ENCODE results near the gene C19orf25. TPM values are rescaled to one million over a fixed set of nuclear protein-coding genes. Genes with fewer than 3 reads are reported as not detected.

Gene C19orf25
- total RNA-seq, 1 experiment from 2014 or later: 72.5 TPM

DNA sequence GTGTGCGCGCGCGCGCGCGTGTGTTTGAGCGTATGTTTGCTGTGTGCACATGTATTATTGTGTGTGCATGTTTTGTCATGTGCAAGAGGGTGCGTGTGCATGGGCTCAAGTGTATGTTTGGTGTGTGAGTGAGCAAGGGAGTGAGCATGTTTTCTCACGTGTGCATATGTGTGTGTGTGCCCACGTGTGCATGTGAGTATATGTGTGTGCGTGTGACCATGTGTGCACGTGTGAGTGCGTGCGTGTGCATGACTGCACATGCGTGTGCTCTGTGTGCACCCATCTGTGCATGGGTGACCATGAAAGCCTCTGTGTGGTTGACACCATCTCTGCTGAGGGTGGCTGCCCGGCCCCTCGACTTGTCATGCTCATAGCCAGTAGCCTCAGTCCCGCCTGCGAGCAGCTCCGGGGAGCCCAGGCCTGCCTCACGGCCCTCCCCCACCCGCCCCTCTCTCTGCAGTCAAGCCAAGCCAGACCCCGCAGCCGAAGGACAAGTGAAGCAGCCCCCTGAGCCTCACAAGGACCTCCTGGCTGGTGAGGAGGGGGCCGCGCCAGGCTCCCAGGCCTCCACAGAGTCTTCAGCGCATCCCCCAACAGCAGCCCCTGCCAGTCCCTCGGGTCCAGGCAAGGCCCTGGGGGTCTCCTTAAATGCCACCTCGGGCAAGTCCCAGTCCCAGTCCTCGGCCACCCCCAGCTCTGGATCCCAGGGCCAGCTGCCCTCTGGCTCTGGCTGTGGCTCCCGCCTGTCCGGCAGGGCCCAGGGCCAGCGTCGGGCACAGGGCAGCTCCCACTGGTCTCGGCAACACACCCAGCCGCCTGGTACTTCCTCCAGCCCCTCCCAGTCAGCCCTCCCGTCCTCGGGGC lies 17.9 kb upstream of the C19orf25 start:
- no peak for DNase-seq (ENCODE audit: low read depth)

DNA sequence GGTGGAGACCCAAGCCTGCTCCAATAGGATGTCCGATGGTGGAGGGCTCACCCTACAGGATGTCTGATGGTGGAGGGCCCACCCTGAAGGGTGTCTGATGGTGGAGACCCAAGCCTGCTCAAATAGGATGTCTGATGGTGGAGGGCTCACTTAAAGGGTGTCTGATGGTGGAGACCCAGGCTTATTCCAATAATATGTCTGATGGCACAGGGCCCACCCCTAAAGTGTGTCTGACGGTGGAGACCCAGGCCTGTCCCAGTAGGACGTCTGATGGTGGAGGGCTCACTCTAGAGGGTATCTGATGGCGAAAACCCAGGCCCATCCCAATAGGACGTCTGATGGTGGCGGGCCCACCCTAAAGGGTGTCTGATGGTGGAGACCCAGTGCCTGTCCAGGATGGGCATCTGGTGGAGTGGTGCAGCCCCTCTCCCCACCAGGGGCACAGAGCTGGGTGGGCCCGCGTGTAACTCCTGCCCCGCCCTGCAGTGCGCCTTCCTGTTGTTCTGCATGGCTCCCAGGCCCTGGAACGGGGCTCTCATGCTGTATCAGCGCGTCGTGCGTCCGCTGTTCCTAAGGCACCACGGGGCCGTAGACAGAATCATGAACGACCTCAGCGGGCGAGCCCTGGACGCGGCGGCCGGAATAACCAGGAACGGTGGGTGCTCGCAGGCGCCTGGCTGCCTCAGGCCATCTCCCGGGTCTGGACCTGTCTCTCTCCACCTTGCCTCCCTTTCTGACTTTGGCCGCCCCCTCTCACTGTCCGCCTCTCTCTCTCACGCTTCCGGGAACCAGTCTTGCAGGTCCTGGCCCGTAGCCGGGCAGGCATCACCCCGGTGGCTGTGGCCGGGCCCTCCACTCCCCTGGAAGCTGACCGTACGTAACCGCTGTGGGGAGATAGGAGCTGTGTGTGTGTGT lies 17.0 kb upstream of the C19orf25 start:
- DNase-seq (ENCODE audit: low read depth): no peak

DNA sequence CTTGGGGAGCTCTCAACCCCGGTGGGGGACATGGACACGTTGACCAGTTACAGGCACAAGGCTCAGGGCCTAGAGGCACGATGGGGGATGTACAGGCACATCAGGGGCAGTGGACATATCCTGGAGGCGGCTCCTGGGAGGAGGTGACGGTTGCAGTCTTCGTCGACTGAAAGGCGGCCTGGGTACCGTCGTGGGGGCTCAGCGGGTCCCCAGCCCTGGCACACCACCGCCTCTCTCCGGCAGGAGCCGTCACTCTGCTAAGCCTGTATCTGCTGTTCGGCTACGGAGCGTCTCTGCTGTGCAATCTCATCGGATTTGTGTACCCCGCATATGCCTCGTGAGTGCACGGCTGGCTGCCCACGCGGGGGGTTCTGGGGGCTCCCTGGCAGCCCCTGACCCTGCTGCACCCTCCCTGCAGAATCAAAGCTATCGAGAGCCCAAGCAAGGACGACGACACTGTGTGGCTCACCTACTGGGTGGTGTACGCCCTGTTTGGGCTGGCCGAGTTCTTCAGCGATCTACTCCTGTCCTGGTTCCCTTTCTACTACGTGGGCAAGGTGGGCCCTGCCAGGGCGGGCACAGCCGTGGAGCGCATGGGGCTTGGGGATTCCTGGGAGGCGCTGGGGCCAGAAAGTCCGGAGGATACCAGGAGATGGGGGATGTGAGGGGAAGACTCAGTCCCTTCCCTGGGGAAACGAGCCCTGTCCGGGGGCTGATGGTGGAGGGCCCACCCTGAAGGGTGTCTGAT lies 16.2 kb upstream of the C19orf25 start:
- DNase-seq (ENCODE audit: low read depth): no peak

DNA sequence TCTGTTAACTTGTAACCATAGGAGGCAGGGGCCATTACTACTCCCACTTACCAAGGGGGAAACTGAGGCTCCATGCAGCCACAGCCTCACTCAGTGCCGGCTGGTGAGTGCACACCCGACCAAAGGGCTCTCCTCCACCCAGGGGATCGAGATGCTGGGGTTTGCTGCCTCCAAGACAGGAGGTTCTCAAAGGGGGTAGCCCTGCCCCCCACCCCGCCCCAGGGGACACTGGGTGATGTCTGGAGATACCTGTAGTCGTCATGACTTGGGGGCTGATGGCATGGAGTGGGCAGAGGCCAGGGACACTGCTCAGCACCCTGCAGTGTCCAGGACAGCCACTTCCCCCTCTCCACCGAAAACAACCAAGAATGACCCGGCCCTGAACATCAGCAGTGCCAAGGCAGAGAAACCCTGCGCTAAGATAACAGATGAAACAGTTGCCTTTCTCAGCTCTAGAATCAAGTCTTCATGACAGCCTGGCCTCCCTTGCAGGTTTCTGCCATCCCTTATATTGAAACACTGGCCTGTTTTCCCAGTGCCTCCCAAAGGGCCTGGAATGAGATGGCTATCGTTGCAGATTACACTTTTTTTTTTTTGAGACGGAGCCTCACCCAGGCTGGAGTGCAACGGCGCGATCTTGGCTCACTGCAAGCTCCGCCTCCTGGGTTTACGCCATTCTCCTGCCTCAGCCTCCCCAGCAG lies 15.2 kb upstream of the C19orf25 start:
- no peak for DNase-seq (ENCODE audit: low read depth)

DNA sequence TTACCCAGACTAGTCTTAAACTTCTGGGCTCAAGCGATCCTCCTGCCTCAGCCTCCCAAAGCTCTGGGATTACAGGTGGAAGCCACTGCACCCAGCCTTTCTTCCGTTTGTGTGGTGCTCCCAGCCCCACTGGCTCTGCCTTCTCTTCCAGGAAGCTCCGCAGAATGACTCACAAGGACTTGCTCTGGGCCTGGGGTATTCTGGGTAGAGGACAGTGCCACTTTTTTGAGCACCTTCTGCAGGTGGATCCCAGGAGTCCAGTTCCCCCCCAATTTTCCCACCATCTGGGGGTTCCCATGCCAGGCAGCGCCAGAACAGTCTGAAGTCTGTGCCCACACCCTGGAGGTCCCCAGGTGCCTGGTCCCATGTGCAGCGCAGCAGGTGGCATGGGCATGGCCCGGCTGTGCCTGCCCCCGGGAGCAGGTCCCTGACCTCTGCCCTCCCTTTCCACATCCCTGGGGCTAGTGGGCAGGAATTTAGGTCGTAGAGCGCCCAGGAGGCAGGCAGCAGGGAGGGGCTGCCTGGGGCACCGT lies 13.5 kb upstream of the C19orf25 start:
- DNase-seq (ENCODE audit: low read depth): peak; percentile 50

DNA sequence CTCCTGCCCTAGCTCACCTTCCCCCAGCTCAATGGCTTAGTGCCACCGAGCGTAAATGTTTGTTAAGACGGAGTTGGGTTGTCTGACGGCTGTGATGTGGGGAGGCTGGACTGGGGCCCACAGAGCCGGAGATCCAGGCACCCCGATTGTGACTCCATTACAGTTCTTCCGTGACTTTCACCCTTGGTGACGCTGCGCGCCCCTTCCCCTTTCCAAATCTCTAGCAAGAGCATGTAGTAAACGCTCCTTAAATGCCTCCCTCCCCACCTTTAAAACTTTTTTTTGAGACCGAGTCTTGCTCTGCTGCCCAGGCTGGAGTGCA lies 12.8 kb upstream of the C19orf25 start:
- DNase-seq (ENCODE audit: low read depth): no peak

DNA sequence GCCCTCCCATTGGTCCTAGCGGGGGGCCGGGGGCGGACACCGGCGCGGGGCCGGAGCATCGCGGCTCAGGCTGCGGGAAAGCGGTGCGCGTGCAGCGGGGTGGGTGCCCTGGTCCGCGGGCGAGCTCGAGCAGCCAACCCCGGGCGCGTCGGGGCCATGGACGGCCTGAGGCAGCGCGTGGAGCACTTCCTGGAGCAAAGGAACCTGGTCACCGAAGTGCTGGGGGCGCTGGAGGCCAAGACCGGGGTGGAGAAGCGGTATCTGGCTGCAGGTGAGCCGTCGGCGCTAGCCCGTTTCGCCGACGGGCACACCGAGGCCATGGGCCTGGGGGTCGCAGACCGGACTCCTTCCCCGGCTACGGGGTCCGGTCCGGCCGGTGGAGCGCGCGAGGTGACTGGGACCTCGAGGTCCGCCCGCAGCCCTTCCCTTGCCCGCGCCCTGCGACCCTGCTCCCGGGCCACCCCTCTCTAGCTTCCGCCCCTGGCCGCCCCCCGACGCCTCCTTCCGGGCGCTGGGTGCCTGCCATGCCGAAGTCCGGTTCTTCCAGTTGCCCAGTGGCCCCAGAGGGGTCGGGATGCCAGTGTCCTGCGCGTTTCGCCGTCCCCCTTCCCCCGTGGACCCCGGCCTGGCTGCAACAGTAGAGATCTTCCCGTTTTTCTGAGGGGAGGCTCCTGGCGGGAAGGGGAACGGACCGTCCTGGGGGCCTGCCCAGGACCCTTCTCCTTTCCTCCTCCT lies 12.3 kb upstream of the C19orf25 start, which contains the start of gene REEP6:
REEP6 (plus strand) TSS at position 68 of the 735 bp plus-strand sequence; CDS start at position 157, 89 bp downstream.
- DNase-seq (ENCODE audit: low read depth): no peak

DNA sequence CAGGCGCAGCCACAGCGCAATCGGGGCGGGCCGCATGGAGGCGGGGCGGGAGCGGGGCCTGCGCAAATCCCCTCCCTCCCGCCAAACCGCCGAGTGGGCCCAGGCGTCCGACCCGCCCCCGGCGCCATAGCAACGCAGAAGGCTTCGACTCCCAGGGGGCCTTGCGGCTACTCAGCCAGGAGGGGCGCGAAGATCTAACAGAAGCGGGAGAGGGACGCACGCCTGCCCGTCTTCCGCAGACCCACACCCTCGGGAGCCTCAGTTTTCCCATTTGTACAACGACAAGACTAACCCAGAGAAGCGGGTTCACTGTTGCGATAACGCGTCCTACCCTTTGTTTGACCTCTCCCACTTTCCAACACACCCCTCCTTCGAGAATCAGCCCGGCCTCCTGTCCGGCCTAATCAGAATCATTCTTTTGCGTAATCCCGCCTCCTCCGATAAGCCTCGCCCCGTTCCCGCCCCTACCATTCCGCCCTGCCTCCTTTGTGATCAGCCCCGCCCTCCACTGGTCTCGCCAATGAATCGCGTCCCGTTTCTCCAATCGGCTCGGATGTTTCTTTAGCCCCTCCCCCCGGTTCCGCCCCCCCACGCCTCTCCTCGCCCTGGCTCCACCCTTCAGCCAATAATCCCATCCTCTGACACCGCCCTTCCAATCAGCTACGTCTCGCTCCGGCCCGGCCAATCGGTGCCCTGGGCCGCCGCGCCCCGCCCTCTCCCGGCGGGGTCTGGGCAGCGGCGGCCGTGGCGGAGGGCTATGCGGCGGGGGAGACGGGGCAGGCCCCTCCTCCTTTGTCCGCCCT lies 11.5 kb upstream of the C19orf25 start, which contains the start of gene PCSK4:
PCSK4 (minus strand) TSS at position 40 of the 803 bp plus-strand sequence; CDS start at position 36, 4 bp downstream.
- peak; percentile 95 for DNase-seq (ENCODE audit: low read depth)

DNA sequence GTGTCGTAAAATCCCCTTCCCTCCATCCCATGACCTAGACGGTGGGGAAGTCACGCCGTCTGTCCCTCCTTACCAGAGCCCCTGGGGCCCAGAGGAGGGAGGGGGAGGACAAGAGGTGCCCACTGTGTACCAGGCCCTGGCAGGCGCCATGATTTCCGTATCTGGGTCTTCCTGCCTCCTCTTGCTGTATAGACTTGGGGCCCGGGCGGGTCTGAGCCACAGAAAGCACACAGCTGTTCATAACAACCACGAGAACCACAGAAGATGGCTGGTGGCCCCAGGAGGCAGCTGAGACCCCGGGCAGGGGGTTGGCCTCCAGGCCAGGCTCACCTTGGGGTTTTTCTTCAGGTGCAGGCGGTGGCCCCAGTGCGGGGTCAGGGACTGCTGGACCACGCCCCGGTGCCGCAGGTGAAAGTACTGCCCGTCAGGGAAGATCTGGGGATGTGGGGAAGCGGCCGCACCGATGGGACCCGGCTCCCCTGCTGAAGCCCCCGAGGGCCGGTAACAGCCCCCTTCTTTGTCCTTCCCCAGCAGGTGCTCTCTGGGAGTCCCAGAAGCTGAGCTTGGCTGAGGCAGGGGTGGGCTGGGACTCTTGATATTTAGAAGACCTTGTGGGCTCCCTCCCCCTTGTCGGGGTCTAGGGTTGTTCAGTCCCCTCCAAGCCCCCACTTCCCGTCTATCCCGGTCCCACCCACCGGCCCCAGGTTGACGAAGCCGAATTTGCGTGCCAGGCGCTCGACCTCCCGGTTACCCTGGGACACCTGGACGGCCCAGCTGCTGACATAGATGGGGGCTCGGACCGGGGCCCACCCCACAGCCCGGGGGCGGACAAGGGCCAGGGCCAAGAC lies 10.7 kb upstream of the C19orf25 start:
- no peak for DNase-seq (ENCODE audit: low read depth)

DNA sequence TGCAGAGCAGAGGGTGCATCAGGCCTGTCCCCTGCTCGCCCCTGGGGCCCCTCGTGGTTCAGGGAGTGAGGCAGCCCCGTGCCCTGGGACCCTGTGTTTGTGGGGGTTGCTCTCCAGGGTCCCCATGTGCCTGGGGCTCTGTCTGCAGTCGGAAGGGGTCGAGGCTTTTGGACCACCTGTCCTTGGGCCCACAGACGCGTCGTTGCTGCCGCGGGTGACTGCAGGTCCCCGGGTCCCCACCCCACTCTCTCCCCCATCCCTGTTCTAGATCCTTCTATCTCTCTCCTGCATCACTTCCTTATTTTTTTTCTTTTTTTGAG lies 9.2 kb upstream of the C19orf25 start:
- DNase-seq (ENCODE audit: low read depth): no peak

DNA sequence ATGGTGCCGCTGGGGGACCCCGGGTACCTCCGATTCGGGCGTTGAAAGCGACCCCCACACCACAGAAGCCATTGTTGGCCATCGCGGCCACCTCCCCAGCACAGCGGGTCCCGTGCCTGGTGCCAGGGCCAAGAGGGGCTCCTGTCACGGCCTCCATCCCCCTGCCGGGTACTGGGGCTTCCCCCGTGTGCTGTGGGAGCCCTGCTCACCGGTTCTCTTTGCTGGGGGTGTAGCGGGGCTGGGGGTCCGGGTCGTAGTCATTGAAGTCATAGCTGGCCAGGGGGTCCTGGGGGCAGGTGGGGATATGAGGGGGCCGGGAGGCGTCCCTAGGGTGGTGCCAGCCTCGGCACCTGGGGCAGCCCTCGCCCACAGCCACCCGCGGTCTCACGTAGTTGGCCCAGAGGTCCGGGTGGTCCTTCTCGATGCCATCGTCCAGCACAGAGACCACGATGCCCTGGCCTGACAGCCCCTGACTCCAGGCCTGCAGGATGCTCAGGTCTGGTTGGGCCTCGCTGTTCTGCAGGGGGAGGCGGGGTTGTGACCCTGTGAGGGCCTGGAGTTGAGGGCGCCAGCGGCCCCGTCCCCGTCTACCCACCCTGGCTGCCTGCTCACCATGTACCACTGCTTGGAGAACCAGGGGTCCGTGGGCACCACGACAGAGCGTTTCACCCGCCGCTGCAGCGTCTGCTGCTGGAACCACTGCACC lies 8.7 kb upstream of the C19orf25 start:
- no peak for DNase-seq (ENCODE audit: low read depth)

DNA sequence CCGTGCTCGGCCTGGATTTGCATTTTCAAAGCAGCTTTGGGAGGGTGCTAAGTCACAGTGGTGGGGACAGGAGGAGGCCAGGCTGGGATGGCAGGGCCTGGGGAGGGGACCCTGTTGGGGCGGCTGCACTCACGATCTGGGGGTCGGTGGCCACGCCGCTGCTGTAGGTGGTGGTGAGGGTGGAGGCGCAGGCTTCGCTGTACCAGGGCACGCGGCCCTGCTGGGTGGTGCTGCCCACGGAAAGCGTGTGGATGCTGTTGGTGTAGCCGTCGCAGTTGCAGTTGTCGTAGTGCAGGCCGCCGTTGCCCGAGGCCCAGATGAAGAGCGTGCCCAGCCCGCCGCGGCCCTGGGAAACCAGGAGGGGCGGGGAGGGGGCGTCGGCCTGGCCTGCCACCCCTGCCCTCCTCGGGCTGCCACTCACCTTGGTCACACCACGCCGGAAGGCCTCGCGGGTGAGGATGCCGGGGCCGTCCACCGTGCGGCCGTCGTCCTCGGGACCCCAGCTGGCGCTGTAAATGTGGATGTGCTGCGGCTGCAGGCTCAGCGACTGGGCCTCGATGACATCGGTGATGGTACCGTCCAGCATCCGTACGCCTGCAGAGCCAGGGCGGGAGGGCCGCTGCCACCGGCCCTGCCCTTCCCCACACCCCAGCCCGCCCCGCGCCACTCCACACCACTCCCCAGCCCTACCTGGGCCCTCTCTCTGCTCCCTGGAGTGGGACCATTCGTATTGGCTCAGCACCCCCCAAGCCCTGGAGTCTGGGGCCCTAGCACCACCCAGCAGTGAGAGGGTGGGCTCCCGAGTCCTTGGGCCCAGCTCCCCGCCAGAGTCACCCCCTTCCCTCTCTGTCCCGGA lies 7.9 kb upstream of the C19orf25 start:
- no peak for DNase-seq (ENCODE audit: low read depth)

DNA sequence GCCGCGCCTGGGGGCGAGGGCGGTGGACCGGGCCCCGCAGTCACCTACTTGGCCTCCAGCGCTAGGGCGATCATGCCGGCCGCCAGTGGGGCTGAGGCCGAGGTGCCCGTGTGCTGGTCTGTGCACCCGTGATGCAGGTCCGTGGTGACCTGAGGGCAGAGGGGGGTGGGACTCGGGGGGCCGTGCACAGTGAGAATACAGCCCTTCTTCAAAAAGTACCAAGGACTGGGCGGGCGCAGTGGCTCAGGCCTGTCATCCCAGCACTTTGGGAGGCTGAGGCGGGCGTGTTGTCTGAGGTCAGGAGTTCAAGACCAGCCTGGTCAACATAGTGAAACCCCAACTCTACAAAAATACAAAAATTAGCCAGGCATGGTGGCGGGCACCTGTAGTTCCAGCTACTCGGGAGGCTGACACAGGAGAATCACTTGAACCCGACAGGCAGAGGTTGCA lies 5.0 kb upstream of the C19orf25 start:
- no peak for DNase-seq (ENCODE audit: low read depth)

DNA sequence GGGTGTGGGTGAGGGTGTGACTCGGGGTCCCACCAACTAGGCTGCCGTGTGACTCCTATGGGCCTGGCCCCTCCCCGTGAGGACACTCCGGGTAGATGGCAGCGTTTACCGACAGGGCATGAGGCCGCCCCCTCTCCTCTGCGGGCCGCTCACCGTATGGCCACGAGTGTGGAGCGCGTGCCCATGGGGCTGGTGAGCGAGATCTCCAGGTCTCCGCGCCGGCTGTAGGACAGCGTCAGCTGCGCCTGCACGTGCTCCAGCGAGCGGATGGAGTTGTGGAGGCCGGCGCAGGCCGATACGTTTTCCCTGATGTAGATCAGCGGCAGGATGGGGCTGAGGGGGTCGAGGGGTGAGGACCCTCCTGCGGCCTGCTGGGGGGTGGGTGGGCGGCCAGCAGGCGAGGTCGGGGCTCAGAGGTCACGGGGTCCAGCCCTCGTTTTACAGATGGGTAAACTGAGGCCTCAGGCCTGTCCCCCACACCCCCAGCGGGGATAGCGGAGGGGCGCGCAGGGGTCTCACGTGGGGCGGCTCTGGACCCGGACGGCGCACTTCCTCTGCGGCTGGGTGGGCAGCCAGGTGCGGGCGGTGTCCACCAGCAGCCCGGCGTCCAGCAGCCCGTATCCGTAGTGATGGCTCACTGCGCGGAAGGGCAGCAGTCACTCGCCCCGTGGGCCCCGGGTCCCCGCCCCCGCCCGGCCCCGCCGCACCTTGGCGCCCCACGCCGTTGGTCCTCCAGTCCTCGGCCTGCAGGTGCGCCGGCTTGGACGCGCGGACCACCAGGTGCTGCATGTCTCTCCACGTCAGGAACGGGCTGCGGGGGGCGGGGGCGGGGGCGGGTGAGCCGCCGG lies 4.3 kb upstream of the C19orf25 start:
- DNase-seq (ENCODE audit: low read depth): no peak

DNA sequence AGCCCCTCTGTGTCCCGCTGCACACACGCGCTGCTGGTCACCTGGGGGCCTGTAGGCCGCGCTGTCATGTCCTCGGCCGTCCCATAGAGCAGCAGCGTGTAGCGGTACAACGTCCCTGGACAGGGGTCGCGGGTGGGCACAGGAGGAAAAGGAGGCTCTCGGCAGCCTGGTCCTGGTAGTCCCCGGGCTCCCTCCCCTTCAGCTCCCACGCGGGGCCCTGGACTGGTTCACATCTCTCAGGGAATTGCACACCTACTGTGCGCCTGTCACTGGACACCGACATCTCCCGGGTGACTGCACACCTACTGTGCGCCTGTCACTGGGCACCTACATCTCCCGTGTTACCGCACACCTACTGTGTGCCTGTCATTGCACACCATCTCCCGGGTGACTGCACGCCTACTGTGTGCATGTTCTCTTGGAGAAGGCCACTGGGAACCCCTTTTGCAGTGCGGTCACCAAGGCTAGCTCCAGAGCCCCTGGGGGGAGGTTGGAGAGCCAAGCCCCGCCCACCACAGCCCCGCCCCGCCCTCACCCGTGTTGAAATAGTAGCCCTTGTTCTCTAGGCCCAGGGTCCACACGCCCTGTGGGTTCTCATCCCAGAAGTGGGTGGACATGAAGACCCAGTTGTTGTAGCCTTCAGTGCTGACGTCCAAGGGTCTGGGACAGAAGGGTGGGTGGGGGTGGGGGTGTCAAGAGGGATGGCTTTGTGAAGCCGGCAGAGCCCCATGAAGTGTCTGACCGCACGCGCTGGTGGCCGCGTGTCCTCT lies 3.5 kb upstream of the C19orf25 start:
- DNase-seq (ENCODE audit: low read depth): no peak
